CD4-positive, alpha-beta T cell (primary cell): ENCODE measurements around the gene TAGLN3. TPM values are rescaled to one million over a fixed set of nuclear protein-coding genes. Genes with fewer than 3 reads are reported as not detected.
A peak's percentile ranks its signal among the peaks of the same experiment; 100 is the strongest.

Experiments
- ATAC-seq: fragments of 200-7000 bp; cut with Tn5 transposase; one replicate; pipeline ENCODE4 v1.10.0; 2022; ENCODE audit warnings: mild to moderate bottlenecking; ENCODE audit not compliant: poor library complexity
- CTCF ChIA-PET: fragments of 350-600 bp; sonication (Branson Sonifier 250); formaldehyde crosslinking; loops from one replicate; lab custom pipeline; 2021; ENCODE audit warnings: antibody characterized with exemption, inconsistent platforms; lab: Charles Lee
- POLR2A ChIA-PET: fragments of 350-600 bp; sonication (Branson Sonifier 250); formaldehyde crosslinking; loops from one replicate; lab custom pipeline; 2021; ENCODE audit warnings: antibody characterized with exemption, inconsistent platforms; lab: Charles Lee
- DNase-seq, 14 experiments: peaks; one replicate each; pipeline ENCODE4 v3.0.0-alpha.2; 2013 to 2020; ENCODE audit warnings: mixed read lengths in 2 of 14
- H3K27ac ChIP-seq, 2 donors: one replicate each; pipeline versions ENCODE4 v1.5.1 to v1.7.0; 2013; ENCODE audit warnings: low read length in 2 of 2, low read depth in 1 of 2, mild to moderate bottlenecking in 1 of 2
- H3K27me3 ChIP-seq, 2 experiments: 1 replicate in 1 of 2; 2 replicates in 1 of 2; pipeline versions ENCODE4 v1.6.1 to v1.7.0; 2013; ENCODE audit warnings: low read length in 2 of 2, control low read depth in 1 of 2, mild to moderate bottlenecking in 1 of 2, moderate library complexity in 1 of 2; ENCODE audit not compliant: insufficient read depth in 2 of 2, control insufficient read depth in 1 of 2
- H3K36me3 ChIP-seq: one replicate; pipeline ENCODE4 v1.6.1; 2013; ENCODE audit warnings: low read length, control low read depth; ENCODE audit not compliant: insufficient read depth
- H3K4me1 ChIP-seq: one replicate; pipeline ENCODE4 v1.6.1; 2013; ENCODE audit warnings: low read length, control low read depth; ENCODE audit not compliant: insufficient read depth
- H3K4me3 ChIP-seq: one replicate; pipeline ENCODE4 v1.5.1; 2013; ENCODE audit warnings: mild to moderate bottlenecking, low read length, moderate library complexity
- H3K9me3 ChIP-seq, 2 experiments: 1 replicate in 1 of 2; 2 replicates in 1 of 2; pipeline versions ENCODE4 v1.6.1 to v1.7.0; 2013; ENCODE audit warnings: low read length in 2 of 2, mild to moderate bottlenecking in 2 of 2, control low read depth in 1 of 2, moderate library complexity in 1 of 2; ENCODE audit not compliant: control insufficient read depth in 1 of 2, insufficient read depth in 1 of 2
- H3K27ac Mint-ChIP-seq: one replicate; pipeline ENCODE4 v1.8.0; 2020; ENCODE audit warnings: mixed read lengths
- H3K27me3 Mint-ChIP-seq: one replicate; pipeline ENCODE4 v1.8.0; 2021; ENCODE audit warnings: mixed read lengths
- H3K36me3 Mint-ChIP-seq: one replicate; pipeline ENCODE4 v1.8.0; 2021; ENCODE audit warnings: low read depth, mixed read lengths
- H3K4me1 Mint-ChIP-seq: one replicate; pipeline ENCODE4 v1.8.0; 2021; ENCODE audit warnings: low read depth, mixed read lengths
- H3K4me3 Mint-ChIP-seq: one replicate; pipeline ENCODE4 v1.8.0; 2020; ENCODE audit warnings: mild to moderate bottlenecking, mixed read lengths
- H3K9me3 Mint-ChIP-seq: one replicate; pipeline ENCODE4 v1.8.0; 2020; ENCODE audit warnings: mixed read lengths
- intact Hi-C, 2 experiments: fragments of 100-400 bp; cut with DNase I in 1 of 2; cut with micrococcal nuclease in 1 of 2; formaldehyde crosslinking; loops; one replicate each; pipeline versions ENCODE4 v1.15.1 to v1.9.0; 2023 to 2025; cut with DNase I, micrococcal nuclease
- total RNA-seq, 174 experiments: library from RNA in 2 of 174; stranded (reverse) in 2 of 174; gene quantifications; one replicate each; pipeline ENCODE4 v1.2.3 and lab custom pipeline; 2021 to 2026
- TF ChIP-seq, protein P1 (sequence below): fragments of 200-600 bp; IDR thresholded peaks from one replicate; pipeline ENCODE4 v1.8.0; 2022; ENCODE audit warnings: antibody characterized with exemption, mild to moderate bottlenecking

Gene TAGLN3
- total RNA-seq, 2 experiments from 2014 or later: 0.28 TPM; not detected in 1

DNA sequence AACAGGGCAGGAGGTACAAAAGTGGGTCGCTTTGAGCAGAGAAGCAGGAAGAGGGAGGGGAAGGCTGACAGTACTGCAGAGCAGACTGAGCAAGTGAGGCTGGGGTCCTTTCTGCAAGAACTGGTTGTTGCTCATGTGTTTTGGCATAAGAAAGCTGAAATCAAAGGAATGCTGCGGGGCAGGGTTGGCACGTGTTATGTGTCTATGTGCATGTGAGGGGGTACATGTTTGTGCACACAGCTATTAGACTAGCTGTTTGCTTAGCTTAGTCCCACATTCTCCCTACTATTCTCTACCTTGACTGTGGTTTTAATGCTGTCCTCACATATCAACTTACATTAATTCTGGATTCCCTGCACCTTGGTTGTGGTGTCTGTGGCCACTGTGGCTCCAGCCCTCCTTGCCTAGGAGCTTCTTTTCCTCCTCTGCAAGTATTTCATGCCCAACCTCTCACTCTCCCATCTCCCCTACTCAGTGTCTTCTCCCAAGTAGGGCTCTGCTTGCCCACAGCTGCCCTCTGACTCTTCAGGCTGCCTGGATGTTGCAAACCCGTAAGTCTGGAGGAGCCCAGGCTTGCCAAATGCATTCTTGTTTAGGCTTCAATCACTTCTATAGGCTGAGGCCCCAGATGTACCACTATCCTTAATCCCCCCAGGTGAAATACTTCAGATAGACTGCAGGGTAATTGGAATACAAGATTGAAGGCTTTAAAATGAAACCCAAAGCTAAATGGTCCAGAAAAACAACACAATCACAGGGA is 4.8 kb downstream of the TAGLN3 start:
- no peaks in the 10 kb centered on the region for H3K36me3 Mint-ChIP-seq
- H3K27ac Mint-ChIP-seq: peak overlapping the region; percentile 36

DNA sequence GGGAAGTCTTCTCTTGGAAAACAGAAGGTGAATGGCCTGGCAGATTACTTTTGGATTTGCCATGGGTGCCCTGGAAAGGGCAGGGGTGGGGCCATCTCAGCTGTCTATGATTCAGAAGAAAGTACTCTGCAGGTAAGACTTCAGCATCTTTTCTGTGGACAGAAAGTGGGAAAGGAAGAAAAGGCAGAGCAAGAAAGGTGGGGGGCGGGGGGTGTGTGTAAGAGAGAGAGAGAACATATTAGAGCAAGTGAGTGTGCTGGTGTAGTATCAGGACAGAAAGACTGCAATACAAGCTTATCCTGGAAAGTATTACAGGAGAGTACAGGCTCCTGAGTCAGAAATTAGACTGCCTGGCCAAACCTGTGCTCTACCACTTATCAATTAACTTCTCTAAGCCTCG is 5.5 kb downstream of the TAGLN3 start:
- TF ChIP-seq, protein P1, sequence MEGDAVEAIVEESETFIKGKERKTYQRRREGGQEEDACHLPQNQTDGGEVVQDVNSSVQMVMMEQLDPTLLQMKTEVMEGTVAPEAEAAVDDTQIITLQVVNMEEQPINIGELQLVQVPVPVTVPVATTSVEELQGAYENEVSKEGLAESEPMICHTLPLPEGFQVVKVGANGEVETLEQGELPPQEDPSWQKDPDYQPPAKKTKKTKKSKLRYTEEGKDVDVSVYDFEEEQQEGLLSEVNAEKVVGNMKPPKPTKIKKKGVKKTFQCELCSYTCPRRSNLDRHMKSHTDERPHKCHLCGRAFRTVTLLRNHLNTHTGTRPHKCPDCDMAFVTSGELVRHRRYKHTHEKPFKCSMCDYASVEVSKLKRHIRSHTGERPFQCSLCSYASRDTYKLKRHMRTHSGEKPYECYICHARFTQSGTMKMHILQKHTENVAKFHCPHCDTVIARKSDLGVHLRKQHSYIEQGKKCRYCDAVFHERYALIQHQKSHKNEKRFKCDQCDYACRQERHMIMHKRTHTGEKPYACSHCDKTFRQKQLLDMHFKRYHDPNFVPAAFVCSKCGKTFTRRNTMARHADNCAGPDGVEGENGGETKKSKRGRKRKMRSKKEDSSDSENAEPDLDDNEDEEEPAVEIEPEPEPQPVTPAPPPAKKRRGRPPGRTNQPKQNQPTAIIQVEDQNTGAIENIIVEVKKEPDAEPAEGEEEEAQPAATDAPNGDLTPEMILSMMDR: no peak
- Mint-ChIP-seq H3K36me3 (no peaks in the 10 kb centered on the region), H3K4me3 (no peak overlapping the region), H3K4me1 (peaks cover 39% of the 10 kb centered on the region), H3K9me3 (no peaks in the 10 kb centered on the region), H3K27me3 (no peaks in the 10 kb centered on the region), H3K27ac (no peak overlapping the region)
- DNase-seq (no peak), ATAC-seq (no peak)
- peaks cover 20% of the 10 kb centered on the region for H3K4me1 ChIP-seq
- ChIA-PET POLR2A (interaction anchor here (0.6 to 4.5 kb wide), 2 partner anchors 16 to 25 kb away, joined by 3 to 19 read pairs; partner anchors contain the start of gene ABHD10), CTCF (interaction anchor here (3.4 kb wide), 1 partner anchor 9 kb away, joined by 16 read pairs; no protein-coding TSS in a partner anchor)
- H3K27ac ChIP-seq: no peak overlapping the region
- H3K36me3 ChIP-seq: no peaks in the 10 kb centered on the region
- no peaks in the 10 kb centered on the region for H3K9me3 ChIP-seq
- no peak overlapping the region for H3K4me3 ChIP-seq
- intact Hi-C loops: no loop called here
- H3K27me3 ChIP-seq: peaks cover 0 to 2% of the 10 kb centered on the region in 2 experiments

More for the DNA sequence above, 4.8 kb downstream of the TAGLN3 start:
- Histone ChIP-seq H3K27me3 (peaks cover 0 to 3% of the 10 kb centered on the region in 2 experiments), H3K27ac (no peak overlapping the region), H3K4me1 (peaks cover 27% of the 10 kb centered on the region), H3K9me3 (no peaks in the 10 kb centered on the region), H3K4me3 (no peak overlapping the region), H3K36me3 (no peaks in the 10 kb centered on the region)
- ATAC-seq: no peak
- H3K9me3 Mint-ChIP-seq: no peaks in the 10 kb centered on the region
- CTCF ChIA-PET: interaction anchor here (1.6 to 3.4 kb wide), 2 partner anchors 10 to 69 kb away, joined by 4 to 16 read pairs; no protein-coding TSS in a partner anchor
- DNase-seq: no peak
- POLR2A ChIA-PET: interaction anchor here (0.5 to 4.5 kb wide), 4 partner anchors 9 to 827 kb away, joined by 3 to 19 read pairs (median 4); partner anchors contain the start of gene ABHD10
- no peaks in the 10 kb centered on the region for H3K27me3 Mint-ChIP-seq
- intact Hi-C loops: no loop called here
- TF ChIP-seq, protein P1: no peak
- H3K4me1 Mint-ChIP-seq: peaks cover 46% of the 10 kb centered on the region
- H3K4me3 Mint-ChIP-seq: no peak overlapping the region

DNA sequence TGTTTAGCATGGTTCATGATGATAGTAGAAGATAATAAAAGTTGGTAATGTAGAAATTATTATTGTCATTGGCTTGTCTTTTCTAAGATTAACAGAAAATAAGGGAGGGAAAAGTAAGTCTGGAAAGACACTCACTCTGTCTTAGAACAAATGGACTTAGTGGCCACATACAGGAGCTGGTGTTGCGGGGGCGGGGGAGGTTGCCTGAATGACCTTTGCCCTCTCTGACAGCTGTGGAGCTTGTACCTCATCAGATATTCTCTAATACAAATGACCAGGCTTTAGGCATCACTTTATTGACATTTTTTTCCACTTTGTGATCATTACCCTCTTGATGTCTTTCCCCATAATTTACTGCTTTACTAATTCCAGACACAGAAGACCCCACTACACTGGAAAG is 5.9 kb downstream of the TAGLN3 start:
- Mint-ChIP-seq H3K9me3 (no peaks in the 10 kb centered on the region), H3K27ac (no peak overlapping the region), H3K4me3 (no peak overlapping the region), H3K27me3 (no peaks in the 10 kb centered on the region), H3K36me3 (no peaks in the 10 kb centered on the region), H3K4me1 (peaks cover 36% of the 10 kb centered on the region)
- ChIA-PET CTCF (interaction anchor here (3.4 kb wide), 1 partner anchor 9 kb away, joined by 16 read pairs; no protein-coding TSS in a partner anchor), POLR2A (interaction anchor here (0.6 to 4.5 kb wide), 2 partner anchors 17 to 26 kb away, joined by 3 to 19 read pairs; partner anchors contain the start of gene ABHD10)
- Histone ChIP-seq H3K9me3 (no peaks in the 10 kb centered on the region), H3K27me3 (no peaks in the 10 kb centered on the region), H3K4me3 (no peak overlapping the region), H3K27ac (no peak overlapping the region), H3K36me3 (no peaks in the 10 kb centered on the region), H3K4me1 (peaks cover 17% of the 10 kb centered on the region)
- no peak for DNase-seq
- intact Hi-C loops: no loop called here
- ATAC-seq: no peak
- TF ChIP-seq, protein P1: no peak
